Transverse colon (tissue), 4 donors: Measurements from ENCODE around the gene IFIH1. TPM values are rescaled to one million over a fixed set of nuclear protein-coding genes. Genes with fewer than 3 reads are reported as not detected.
A peak's percentile ranks its signal among the peaks of the same experiment; 100 is the strongest.

ENCODE experiments used
- DNase-seq: peaks from one replicate; pipeline ENCODE4 v3.0.0-alpha.2; 2019
- H3K27ac ChIP-seq, 4 donors: fragments of 200-600 bp; sonication (generic); 2 replicates each; pipeline ENCODE4 v1.5.1; 2016 to 2018; ENCODE audit warnings: inconsistent platforms in 4 of 4
- H3K27me3 ChIP-seq: fragments of 200-600 bp; sonication (generic); 2 replicates; pipeline ENCODE4 v1.5.1; 2017; ENCODE audit warnings: inconsistent platforms
- H3K36me3 ChIP-seq, 4 donors: fragments of 200-600 bp; sonication (generic); 2 replicates each; pipeline ENCODE4 v1.5.1; 2017 to 2019; ENCODE audit warnings: inconsistent platforms in 4 of 4
- H3K4me1 ChIP-seq, 4 donors: fragments of 200-600 bp; sonication (generic); 2 replicates each; pipeline ENCODE4 v1.5.1; 2017 to 2020; ENCODE audit warnings: inconsistent platforms in 4 of 4
- H3K4me3 ChIP-seq, 4 donors: fragments of 200-600 bp; sonication (generic); 1 replicate in 1 of 4; 2 replicates in 3 of 4; pipeline versions ENCODE4 v1.5.1 to v1.6.1; 2017 to 2019; ENCODE audit warnings: inconsistent platforms in 4 of 4
- H3K9me3 ChIP-seq, 2 donors: fragments of 200-600 bp; sonication (generic); 2 replicates each; pipeline ENCODE4 v1.5.1; 2017 to 2019; ENCODE audit warnings: inconsistent platforms in 2 of 2
- EP300 ChIP-seq: sonication (generic); formaldehyde crosslinking; IDR thresholded peaks from one replicate; pipeline ENCODE4 v1.6.1; 2017; ENCODE audit warnings: antibody characterized with exemption, low read depth
- POLR2A ChIP-seq: fragments of 450-650 bp; IDR thresholded peaks from one replicate; pipeline ENCODE4 v1.6.1; 2016; ENCODE audit warnings: antibody characterized with exemption, mild to moderate bottlenecking, moderate library complexity
- POLR2AphosphoS5 ChIP-seq, 3 donors: sonication (generic); formaldehyde crosslinking; IDR thresholded peaks; one replicate each; pipeline ENCODE4 v1.6.1; 2016; ENCODE audit warnings: antibody characterized with exemption in 3 of 3
- WGBS, 2 donors: methylation state at CpG; one replicate each; pipeline ENCODE4 v1.1.5; 2018; ENCODE audit warnings: low coverage in 1 of 2; 5-methylcytosine and 5-hydroxymethylcytosine counted together
- in situ Hi-C, 4 donors: fragments of 200-750 bp; cut with MboI; loops; one replicate each; pipeline versions ENCODE4 v1.15.0 to v1.15.1; 2017; ENCODE audit warnings: low sequenced_read_pairs in 3 of 4, low pct_ligation_motif_present in 1 of 4, low pct_unique_long_range_greater_than_20kb in 1 of 4
- intact Hi-C: fragments of 100-400 bp; cut with DNase I; formaldehyde crosslinking; loops from one replicate; pipeline ENCODE4 v1.15.1; 2023; ENCODE audit warnings: low total_unique reads
- total RNA-seq, 4 donors: library from RNA; depleted of rRNA; stranded (reverse); fragments of >200 nt; gene quantifications; one replicate each; pipeline ENCODE4 v1.1.0, GENCODE V29; 2016
- TF ChIP-seq, protein P1 (sequence below), 5 experiments: fragments of 200-600 bp in 3 of 5; fragments of 450-650 bp in 2 of 5; sonication (generic) in 3 of 5; IDR thresholded peaks; 1 replicate in 2 of 5; 2 replicates in 3 of 5; pipeline ENCODE4 v1.5.1; 2016 to 2017; ENCODE audit warnings: antibody characterized with exemption in 5 of 5, inconsistent platforms in 3 of 5, mild to moderate bottlenecking in 2 of 5, moderate library complexity in 1 of 5

The IFIH1 gene
- total RNA-seq, 4 donors from 2014 or later: 23.1 to 133 (median 29.5) TPM

DNA sequence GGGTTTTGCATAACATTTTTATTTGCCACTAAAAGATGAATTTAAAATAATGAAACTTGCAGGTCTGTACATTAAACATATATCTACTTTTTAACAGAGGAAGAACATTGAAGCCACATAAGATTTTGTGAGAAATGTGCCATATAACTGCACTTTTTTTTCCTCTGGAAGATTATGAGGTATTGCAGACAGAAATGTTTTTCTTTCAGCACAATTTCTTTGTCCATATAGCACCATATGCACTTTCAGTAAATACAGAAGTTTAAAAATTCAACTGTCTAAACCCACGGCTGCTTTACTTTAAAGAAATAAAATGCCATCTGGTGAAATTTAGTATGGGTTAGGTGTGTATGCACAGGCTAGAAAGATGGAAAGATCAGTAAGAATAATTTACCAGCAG lies 74.8 kb downstream of the IFIH1 start:
- DNase-seq: no peak
- Histone ChIP-seq H3K4me3 (no peak overlapping the region), H3K27ac (peak overlapping the region; percentile 58 to 65 (median 64)), H3K36me3 (no peaks in the 10 kb centered on the region), H3K27me3 (no peaks in the 10 kb centered on the region), H3K9me3 (no peaks in the 10 kb centered on the region), H3K4me1 (peaks cover 0 to 16% (median 2%) of the 10 kb centered on the region in 4 donors)
- in situ Hi-C loops (no loop called here), intact Hi-C loops (no loop called here)
- WGBS, 2 donors: 78 to 82% methylated on average over 1 of the region's 1 CpG
- TF ChIP-seq, protein P1, sequence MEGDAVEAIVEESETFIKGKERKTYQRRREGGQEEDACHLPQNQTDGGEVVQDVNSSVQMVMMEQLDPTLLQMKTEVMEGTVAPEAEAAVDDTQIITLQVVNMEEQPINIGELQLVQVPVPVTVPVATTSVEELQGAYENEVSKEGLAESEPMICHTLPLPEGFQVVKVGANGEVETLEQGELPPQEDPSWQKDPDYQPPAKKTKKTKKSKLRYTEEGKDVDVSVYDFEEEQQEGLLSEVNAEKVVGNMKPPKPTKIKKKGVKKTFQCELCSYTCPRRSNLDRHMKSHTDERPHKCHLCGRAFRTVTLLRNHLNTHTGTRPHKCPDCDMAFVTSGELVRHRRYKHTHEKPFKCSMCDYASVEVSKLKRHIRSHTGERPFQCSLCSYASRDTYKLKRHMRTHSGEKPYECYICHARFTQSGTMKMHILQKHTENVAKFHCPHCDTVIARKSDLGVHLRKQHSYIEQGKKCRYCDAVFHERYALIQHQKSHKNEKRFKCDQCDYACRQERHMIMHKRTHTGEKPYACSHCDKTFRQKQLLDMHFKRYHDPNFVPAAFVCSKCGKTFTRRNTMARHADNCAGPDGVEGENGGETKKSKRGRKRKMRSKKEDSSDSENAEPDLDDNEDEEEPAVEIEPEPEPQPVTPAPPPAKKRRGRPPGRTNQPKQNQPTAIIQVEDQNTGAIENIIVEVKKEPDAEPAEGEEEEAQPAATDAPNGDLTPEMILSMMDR (IDR thresholded peaks at IDR 0.05): no peak
- TF ChIP-seq EP300 (no peak), POLR2AphosphoS5 (IDR thresholded peaks at IDR 0.05) (no peak), POLR2A (no peak)

DNA sequence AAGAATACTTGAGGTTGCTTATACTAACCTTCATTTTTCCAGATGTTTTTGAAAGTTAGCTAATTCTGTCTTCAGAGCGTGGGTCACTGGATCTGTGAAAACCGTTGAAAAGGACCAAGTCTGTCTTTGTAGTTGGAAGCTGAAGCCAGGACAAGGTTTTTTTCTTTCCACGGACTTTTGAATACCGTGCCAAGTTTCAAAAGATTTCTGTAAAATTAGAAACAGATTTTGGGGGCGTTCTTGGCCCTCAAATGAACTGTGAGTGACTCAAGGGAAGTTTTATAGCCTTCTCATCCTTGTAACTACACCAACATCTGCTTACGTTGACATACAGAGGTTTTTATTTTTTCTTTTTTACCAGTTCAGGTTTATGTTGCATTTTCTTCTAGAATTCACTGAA lies 75.2 kb downstream of the IFIH1 start, which contains the start of gene FAP:
TSS of gene FAP (minus strand) at position 152 of the 400 bp plus-strand sequence. CDS start at position 34, 118 bp downstream.
- Histone ChIP-seq H3K36me3 (no peaks in the 10 kb centered on the region), H3K4me3 (peak within 1 kb of the TSS in 2 of 4 donors; percentile 5 to 13), H3K9me3 (no peaks in the 10 kb centered on the region), H3K27ac (peak within 1 kb of the TSS; percentile 58 to 65 (median 64)), H3K27me3 (no peaks in the 10 kb centered on the region), H3K4me1 (peaks cover 0 to 16% (median 2%) of the 10 kb centered on the region in 4 donors)
- in situ Hi-C loops (no loop called here), intact Hi-C loops (no loop called here)
- TF ChIP-seq EP300 (no peak), POLR2AphosphoS5 (IDR thresholded peaks at IDR 0.05) (no peak), POLR2A (no peak)
- TF ChIP-seq, protein P1 (IDR thresholded peaks at IDR 0.05): no peak
- WGBS, 2 donors: 46 to 54% methylated on average over 6 of the region's 6 CpGs
- no peak for DNase-seq

DNA sequence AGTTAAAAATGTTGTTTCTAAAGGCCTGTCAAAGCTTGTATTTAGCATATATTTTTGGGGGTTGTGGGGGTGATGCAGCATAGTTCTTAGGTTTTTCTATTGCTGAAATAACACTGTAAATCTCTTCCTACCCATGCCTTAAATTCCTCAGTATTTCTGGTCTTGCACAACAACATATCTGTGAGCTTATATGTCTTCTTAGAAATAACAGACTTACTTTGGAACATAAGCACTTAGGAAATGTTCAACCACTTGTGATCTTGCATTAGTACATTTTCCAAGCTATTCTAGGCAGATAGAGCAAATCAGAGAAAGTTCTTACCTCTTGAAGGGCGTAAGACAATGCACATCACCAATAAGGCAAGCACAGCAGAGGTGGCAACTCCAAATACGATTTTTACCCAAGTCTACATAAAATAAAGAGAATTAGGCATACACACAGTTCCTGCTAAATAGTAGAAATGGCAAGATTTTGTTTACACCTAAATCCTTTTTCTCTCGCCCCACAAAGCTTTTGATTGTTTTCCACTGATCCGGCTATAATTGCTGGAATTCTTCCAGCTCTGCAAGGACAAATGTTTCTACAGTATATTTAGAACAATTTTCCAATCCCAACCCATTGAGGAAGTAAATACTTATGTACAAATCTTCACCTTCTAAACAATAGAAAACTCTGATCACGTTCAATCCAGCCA lies 75.8 kb downstream of the IFIH1 start:
- Histone ChIP-seq H3K36me3 (no peaks in the 10 kb centered on the region), H3K27me3 (no peaks in the 10 kb centered on the region), H3K4me3 (peak overlapping the region in 2 of 4 donors; percentile 5 to 13), H3K4me1 (peaks cover 0 to 16% (median 2%) of the 10 kb centered on the region in 4 donors), H3K27ac (peak overlapping the region; percentile 58 to 65 (median 64)), H3K9me3 (no peaks in the 10 kb centered on the region)
- 49 to 50% methylated on average over 5 of the region's 5 CpGs for WGBS, 2 donors
- TF ChIP-seq EP300 (no peak), POLR2A (no peak), POLR2AphosphoS5 (IDR thresholded peaks at IDR 0.05) (peak in 1 of 3 donors; percentile 14)
- TF ChIP-seq, protein P1 (IDR thresholded peaks at IDR 0.05): no peak
- intact Hi-C loops (no loop called here), in situ Hi-C loops (no loop called here)
- DNase-seq: no peak

DNA sequence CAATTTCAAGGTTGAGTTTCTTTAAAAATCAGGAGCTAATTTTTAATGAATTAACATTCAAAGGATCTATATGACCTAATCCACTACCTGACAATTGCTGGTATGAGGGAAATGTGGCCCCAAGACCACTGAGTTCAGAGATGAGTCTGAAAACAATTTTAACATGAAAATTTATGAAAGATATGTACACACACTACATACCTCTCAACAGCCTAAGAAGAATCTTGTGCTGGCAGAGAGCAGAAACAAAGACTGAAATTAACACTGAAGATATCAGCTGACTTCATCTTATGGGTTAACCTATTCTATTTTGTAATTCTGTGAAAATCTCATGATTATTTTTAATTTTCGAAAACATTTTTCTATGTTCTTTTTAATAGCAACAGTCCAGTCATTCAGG lies 76.9 kb downstream of the IFIH1 start:
- Histone ChIP-seq H3K9me3 (no peaks in the 10 kb centered on the region), H3K4me1 (peaks cover 0 to 16% (median 2%) of the 10 kb centered on the region in 4 donors), H3K27me3 (no peaks in the 10 kb centered on the region), H3K36me3 (no peaks in the 10 kb centered on the region), H3K27ac (no peak overlapping the region), H3K4me3 (no peak overlapping the region)
- DNase-seq: no peak
- 69 to 88% methylated on average over 1 of the region's 1 CpG for WGBS, 2 donors
- no peak for TF ChIP-seq EP300
- TF ChIP-seq POLR2AphosphoS5 (IDR thresholded peaks at IDR 0.05): no peak
- TF ChIP-seq, protein P1 (IDR thresholded peaks at IDR 0.05): no peak
- TF ChIP-seq POLR2A: no peak
- in situ Hi-C loops: no loop called here
- intact Hi-C loops: no loop called here
